CD14-positive monocyte (primary cell): ENCODE data around the gene IGF1R. TPM values are rescaled to one million over a fixed set of nuclear protein-coding genes. Genes with fewer than 3 reads are reported as not detected.

ENCODE experiments used
- DNase-seq, 3 donors: peaks; one replicate each; pipeline ENCODE4 v3.0.0-alpha.2; 2011 to 2022
- H2AFZ ChIP-seq: 2 replicates; pipeline ENCODE4 v1.6.0; 2012; ENCODE audit warnings: mild to moderate bottlenecking, low read depth, low read length, inconsistent platforms; ENCODE audit not compliant: insufficient read depth, poor library complexity, severe bottlenecking
- H3K27ac ChIP-seq, 2 donors: 1 replicate in 1 of 2; 2 replicates in 1 of 2; pipeline ENCODE4 v1.5.1; 2012 to 2013; ENCODE audit warnings: low read length in 2 of 2, control low read depth in 1 of 2, inconsistent platforms in 1 of 2, low read depth in 1 of 2, mild to moderate bottlenecking in 1 of 2
- H3K27me3 ChIP-seq, 2 donors: one replicate each; pipeline versions ENCODE4 v1.6.0 to v1.6.1; 2011 to 2013; ENCODE audit warnings: low read length in 2 of 2; ENCODE audit not compliant: control insufficient read depth in 2 of 2, insufficient read depth in 2 of 2
- H3K36me3 ChIP-seq, 2 donors: replicated peaks in 1 of 2; 1 replicate in 1 of 2; 2 replicates in 1 of 2; pipeline versions ENCODE4 v1.5.1 to v1.6.1; 2012 to 2013; ENCODE audit warnings: low read length in 2 of 2, control low read depth in 1 of 2, inconsistent platforms in 1 of 2, mild to moderate bottlenecking in 1 of 2; ENCODE audit not compliant: insufficient read depth in 2 of 2, control insufficient read depth in 1 of 2
- H3K4me1 ChIP-seq, 2 donors: 1 replicate in 1 of 2; 2 replicates in 1 of 2; pipeline versions ENCODE4 v1.5.1 to v1.6.1; 2012 to 2013; ENCODE audit warnings: low read length in 2 of 2, control low read depth in 1 of 2, inconsistent platforms in 1 of 2, mild to moderate bottlenecking in 1 of 2, moderate library complexity in 1 of 2; ENCODE audit not compliant: insufficient read depth in 2 of 2, control insufficient read depth in 1 of 2
- H3K4me2 ChIP-seq: replicated peaks from 2 replicates; pipeline ENCODE3; 2012; ENCODE audit warnings: low read length, moderate library complexity, mild to moderate bottlenecking; ENCODE audit not compliant: poor library complexity, severe bottlenecking; ENCODE audit errors: extremely low read depth
- H3K4me3 ChIP-seq, 3 experiments: fragments of 200-600 bp in 1 of 3; sonication (generic) in 1 of 3; replicated peaks in 1 of 3; 1 replicate in 2 of 3; 2 replicates in 1 of 3; pipeline ENCODE4 v1.5.1; 2011 to 2013; ENCODE audit warnings: low read length in 3 of 3, mild to moderate bottlenecking in 3 of 3, control low read depth in 2 of 3, low read depth in 2 of 3, inconsistent platforms in 1 of 3, moderate library complexity in 1 of 3
- H3K79me2 ChIP-seq: 2 replicates; pipeline ENCODE4 v1.6.0; 2012; ENCODE audit warnings: mild to moderate bottlenecking, control low read depth, inconsistent platforms, low read length, moderate library complexity; ENCODE audit not compliant: insufficient read depth
- H3K9ac ChIP-seq: 2 replicates; pipeline ENCODE4 v1.6.0; 2017; ENCODE audit warnings: low read length, mild to moderate bottlenecking; ENCODE audit not compliant: insufficient read depth, poor library complexity, severe bottlenecking
- H3K9me3 ChIP-seq, 2 donors: replicated peaks in 1 of 2; 1 replicate in 1 of 2; 2 replicates in 1 of 2; pipeline versions ENCODE4 v1.5.1 to v1.6.1; 2012 to 2013; ENCODE audit warnings: low read length in 2 of 2, control low read depth in 1 of 2; ENCODE audit not compliant: control insufficient read depth in 1 of 2, insufficient read depth in 1 of 2
- H4K20me1 ChIP-seq: 2 replicates; pipeline ENCODE4 v1.6.0; 2012; ENCODE audit warnings: mild to moderate bottlenecking, low read length, control low read depth, moderate library complexity; ENCODE audit not compliant: insufficient read depth
- H3K27ac Mint-ChIP-seq, 7 donors: one replicate each; pipeline ENCODE4 v1.8.0; 2020; ENCODE audit warnings: mild to moderate bottlenecking in 7 of 7, mixed read lengths in 7 of 7, moderate library complexity in 6 of 7, inconsistent platforms in 2 of 7
- H3K27me3 Mint-ChIP-seq, 3 donors: one replicate each; pipeline ENCODE4 v1.8.0; 2021 to 2022; ENCODE audit warnings: low read depth in 3 of 3, mild to moderate bottlenecking in 3 of 3, mixed read lengths in 3 of 3, moderate library complexity in 3 of 3, inconsistent platforms in 1 of 3
- H3K36me3 Mint-ChIP-seq, 2 donors: one replicate each; pipeline ENCODE4 v1.8.0; 2020; ENCODE audit warnings: mixed read lengths in 2 of 2, inconsistent platforms in 1 of 2, mild to moderate bottlenecking in 1 of 2
- H3K4me1 Mint-ChIP-seq: one replicate; pipeline ENCODE4 v1.8.0; 2020; ENCODE audit warnings: mild to moderate bottlenecking, mixed read lengths
- H3K4me3 Mint-ChIP-seq, 2 donors: one replicate each; pipeline ENCODE4 v1.8.0; 2020; ENCODE audit warnings: mild to moderate bottlenecking in 2 of 2, mixed read lengths in 2 of 2, moderate library complexity in 1 of 2
- H3K9me3 Mint-ChIP-seq, 7 donors: one replicate each; pipeline ENCODE4 v1.8.0; 2020 to 2022; ENCODE audit warnings: mixed read lengths in 7 of 7, mild to moderate bottlenecking in 6 of 7, moderate library complexity in 6 of 7, inconsistent platforms in 2 of 7
- WGBS: methylation state at CpG from one replicate; pipeline ENCODE4 v1.1.5; 2013; ENCODE audit warnings: missing lambda C conversion rate; ENCODE audit not compliant: insufficient coverage; 5-methylcytosine and 5-hydroxymethylcytosine counted together
- intact Hi-C, 2 donors: fragments of 100-400 bp; cut with micrococcal nuclease; formaldehyde crosslinking; loops; one replicate each; pipeline versions ENCODE4 v1.15.0 to v1.15.1; 2023
- polyA minus RNA-seq: library from RNA; depleted of rRNA, polyadenylated mRNA; stranded (reverse); fragments of >200 nt; gene quantifications from 2 replicates; pipeline ENCODE4 v1.2.3, GENCODE V29; 2012
- polyA plus RNA-seq, 3 donors: library from polyadenylated mRNA; depleted of rRNA in 1 of 3; unstranded in 2 of 3; stranded (reverse) in 1 of 3; fragments of 300-500 nt in 2 of 3; fragments of >200 nt in 1 of 3; fragmentation: Illumina TruSeq in 2 of 3; gene quantifications; 1 replicate in 2 of 3; 2 replicates in 1 of 3; pipeline ENCODE4 v1.2.3, GENCODE V29; 2012 to 2021
- total RNA-seq, 12 experiments: library from RNA in 1 of 12; stranded (reverse) in 1 of 12; fragments of 120-200 nt in 1 of 12; gene quantifications; one replicate each; pipeline ENCODE4 v1.2.4 and lab custom pipeline; 2013 to 2026; ENCODE audit warnings: mixed read lengths in 6 of 12, inconsistent platforms in 1 of 12
- TF ChIP-seq, protein P1 (sequence below): fragments of 200-600 bp; IDR thresholded peaks from one replicate; pipeline ENCODE4 v1.8.0; 2022; ENCODE audit warnings: antibody characterized with exemption, mild to moderate bottlenecking

Gene IGF1R
- total RNA-seq (2013), result 5.0 TPM
- 1 to 10 TPM in 1 of 3 donors, under 1 TPM in 2; 0.35 to 4.9 (median 0.67) TPM for polyA plus RNA-seq
- polyA minus RNA-seq, result 23.3 and 27.7 TPM in 2 replicates
- 4.3 to 40.3 (median 22.7) reads per million in 11 experiments for total RNA-seq (lab: John Stamatoyannopoulos, UW)

DNA sequence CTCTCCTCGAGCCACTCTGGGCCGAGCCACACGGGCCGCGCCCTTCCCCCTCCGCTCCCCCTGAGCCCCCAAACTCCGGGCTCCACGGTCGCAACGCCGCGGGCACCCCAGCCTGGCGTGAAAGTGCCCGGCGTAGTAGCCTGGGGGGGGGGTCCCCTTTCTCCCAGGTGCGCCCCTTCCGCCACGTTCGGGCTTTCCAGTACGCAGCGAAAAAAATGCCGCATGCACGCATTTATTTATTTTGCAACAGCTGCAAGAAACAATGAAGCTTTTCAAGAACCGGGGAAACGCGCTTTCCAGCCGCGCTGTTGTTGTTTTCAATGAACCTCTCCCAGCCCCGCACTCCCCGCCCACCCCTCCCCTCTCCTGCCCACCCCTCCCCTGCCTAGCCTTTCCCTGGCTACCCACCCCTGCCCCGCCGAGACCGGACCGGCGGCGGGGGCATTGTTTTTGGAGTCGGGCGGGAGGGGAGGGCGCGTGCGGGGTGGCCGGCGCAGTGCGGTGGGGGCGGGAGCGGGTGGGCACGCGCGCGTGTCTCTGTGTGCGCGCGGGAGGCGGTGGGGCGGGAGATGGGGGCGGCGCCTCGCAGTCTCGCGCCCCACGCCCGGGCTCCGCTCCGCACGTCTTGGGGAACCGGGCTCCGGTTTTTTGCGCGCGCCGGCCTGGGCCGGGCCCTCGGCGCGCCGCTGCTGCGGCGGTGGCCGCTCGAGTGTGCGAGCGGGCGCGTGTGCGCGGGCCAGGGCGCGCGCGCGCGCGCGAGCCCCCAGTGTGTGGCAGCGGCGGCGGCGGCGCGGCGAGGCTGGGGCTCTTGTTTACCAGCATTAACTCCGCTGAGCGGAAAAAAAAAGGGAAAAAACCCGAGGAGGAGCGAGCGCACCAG is at the start of gene IGF1R:
IGF1R (plus strand) TSS at position 766 of the 880 bp plus-strand sequence. CDS start 1,043 bp downstream, outside the sequence.
- peak within 1 kb of the TSS in 1 of 2 donors; percentile 75 for H3K27ac ChIP-seq
- peaks cover 24 to 35% of the 10 kb centered on the region in 2 donors for H3K4me1 ChIP-seq
- H3K9me3 Mint-ChIP-seq, result peaks cover 0 to 17% (median 10%) of the 10 kb centered on the region in 7 donors
- under 1% methylated on average over 93 of the region's 106 CpGs for WGBS
- H3K79me2 ChIP-seq, result peaks cover 36% of the 10 kb centered on the region
- H3K27me3 Mint-ChIP-seq, result peaks cover 49 to 64% (median 52%) of the 10 kb centered on the region in 3 donors
- H3K4me3 ChIP-seq, result peak within 1 kb of the TSS; percentile 87 to 92 (median 88)
- H3K36me3 ChIP-seq, result no peaks in the 10 kb centered on the region
- TF ChIP-seq, protein P1, sequence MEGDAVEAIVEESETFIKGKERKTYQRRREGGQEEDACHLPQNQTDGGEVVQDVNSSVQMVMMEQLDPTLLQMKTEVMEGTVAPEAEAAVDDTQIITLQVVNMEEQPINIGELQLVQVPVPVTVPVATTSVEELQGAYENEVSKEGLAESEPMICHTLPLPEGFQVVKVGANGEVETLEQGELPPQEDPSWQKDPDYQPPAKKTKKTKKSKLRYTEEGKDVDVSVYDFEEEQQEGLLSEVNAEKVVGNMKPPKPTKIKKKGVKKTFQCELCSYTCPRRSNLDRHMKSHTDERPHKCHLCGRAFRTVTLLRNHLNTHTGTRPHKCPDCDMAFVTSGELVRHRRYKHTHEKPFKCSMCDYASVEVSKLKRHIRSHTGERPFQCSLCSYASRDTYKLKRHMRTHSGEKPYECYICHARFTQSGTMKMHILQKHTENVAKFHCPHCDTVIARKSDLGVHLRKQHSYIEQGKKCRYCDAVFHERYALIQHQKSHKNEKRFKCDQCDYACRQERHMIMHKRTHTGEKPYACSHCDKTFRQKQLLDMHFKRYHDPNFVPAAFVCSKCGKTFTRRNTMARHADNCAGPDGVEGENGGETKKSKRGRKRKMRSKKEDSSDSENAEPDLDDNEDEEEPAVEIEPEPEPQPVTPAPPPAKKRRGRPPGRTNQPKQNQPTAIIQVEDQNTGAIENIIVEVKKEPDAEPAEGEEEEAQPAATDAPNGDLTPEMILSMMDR, result peak; percentile 68
- peaks cover 33% of the 10 kb centered on the region for H4K20me1 ChIP-seq
- peak within 1 kb of the TSS; percentile 97 for H2AFZ ChIP-seq
- intact Hi-C loops, result loop anchor here (1.0 to 10.0 kb wide), 3 partner anchors 103 to 205 kb away; no protein-coding TSS in a partner anchor
- H3K4me2 ChIP-seq, result peak within 1 kb of the TSS; percentile 79
- H3K27ac Mint-ChIP-seq, result peak within 1 kb of the TSS in 6 of 7 donors; percentile 73 to 91 (median 85)
- peaks cover 36 to 65% of the 10 kb centered on the region in 2 donors for H3K27me3 ChIP-seq
- H3K9ac ChIP-seq, result peak within 1 kb of the TSS; percentile 74
- peaks cover 4 to 17% of the 10 kb centered on the region in 2 donors for H3K36me3 Mint-ChIP-seq
- peak; percentile 83 to 87 (median 85) for DNase-seq
- H3K4me1 Mint-ChIP-seq, result peaks cover 32% of the 10 kb centered on the region
- no peaks in the 10 kb centered on the region for H3K9me3 ChIP-seq
- peak within 1 kb of the TSS; percentile 94 to 99 for H3K4me3 Mint-ChIP-seq

DNA sequence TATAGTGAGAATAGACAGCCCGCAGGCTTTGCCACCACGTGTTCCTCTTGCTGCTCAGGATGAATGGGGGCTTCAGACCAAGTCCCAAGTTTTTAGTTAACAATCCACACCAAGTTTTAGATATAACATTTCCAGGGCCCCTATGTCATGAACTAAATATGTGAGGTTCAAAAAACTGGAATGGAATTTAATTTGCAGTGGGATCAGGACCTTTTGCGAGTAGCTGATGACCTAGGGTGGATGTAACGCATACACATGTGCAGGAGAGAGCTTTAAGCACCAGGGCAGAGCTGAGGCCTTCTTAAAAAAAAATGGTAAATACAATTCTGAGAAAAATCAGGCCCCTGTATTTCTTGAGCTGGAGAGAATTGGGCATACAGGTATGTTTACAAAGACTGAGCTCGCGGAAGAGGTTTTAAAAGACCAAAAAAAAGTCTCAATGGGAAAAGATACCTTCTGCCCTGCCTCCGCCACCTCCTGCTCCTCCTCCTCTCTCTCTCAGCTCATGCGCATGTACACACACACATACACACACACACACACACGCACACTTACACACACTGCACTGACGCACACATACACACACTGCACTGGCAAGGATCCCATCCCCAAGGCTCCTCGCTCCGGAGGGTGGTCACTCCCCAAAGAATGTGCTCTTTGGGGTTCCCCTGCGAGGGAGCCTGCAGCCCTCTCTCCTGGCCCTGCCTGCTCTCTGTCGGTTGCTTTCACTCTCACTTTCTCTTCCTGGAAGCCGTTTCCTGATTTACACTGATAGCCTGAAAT is 48.2 kb upstream of the IGF1R start:
- H3K9me3 Mint-ChIP-seq, result peaks cover 0 to 2% (median 0%) of the 10 kb centered on the region in 7 donors
- H3K36me3 Mint-ChIP-seq, result no peaks in the 10 kb centered on the region
- H2AFZ ChIP-seq, result peak overlapping the region; percentile 94
- WGBS, result 2% methylated on average over 9 of the region's 15 CpGs
- peak overlapping the region; percentile 64 to 89 (median 76) for H3K4me3 ChIP-seq
- H3K9ac ChIP-seq, result peak overlapping the region; percentile 72
- TF ChIP-seq, protein P1, result no peak
- H3K4me3 Mint-ChIP-seq, result peak overlapping the region; percentile 99 to 100
- peak overlapping the region; percentile 49 to 88 for H3K27ac ChIP-seq
- peaks cover 5 to 13% of the 10 kb centered on the region in 2 donors for H3K4me1 ChIP-seq
- no peaks in the 10 kb centered on the region for H3K79me2 ChIP-seq
- H3K9me3 ChIP-seq, result no peaks in the 10 kb centered on the region
- H3K27ac Mint-ChIP-seq, result peak overlapping the region; percentile 46 to 95 (median 88)
- intact Hi-C loops, result no loop called here
- H3K4me1 Mint-ChIP-seq, result peaks cover 9% of the 10 kb centered on the region
- H3K27me3 Mint-ChIP-seq, result peaks cover 1 to 7% (median 3%) of the 10 kb centered on the region in 3 donors
- H3K27me3 ChIP-seq, result no peaks in the 10 kb centered on the region
- peak; percentile 42 to 45 (median 44) for DNase-seq
- H3K4me2 ChIP-seq, result peak overlapping the region; percentile 77
- no peaks in the 10 kb centered on the region for H4K20me1 ChIP-seq
- no peaks in the 10 kb centered on the region for H3K36me3 ChIP-seq
